HG02588 (cell line): ENCODE results near the gene GALNT13.

Experiments
- ATAC-seq: cut with Tn5 transposase; IDR thresholded peaks from one replicate; pipeline ENCODE4 v1.9.1; 2021; ENCODE audit warnings: mild to moderate bottlenecking, moderate library complexity; ENCODE audit not compliant: unreplicated experiment

The GALNT13 gene

GRCh38 chr2:154289870-154290269, 418.1 kb downstream of the GALNT13 start:
- ATAC-seq, result no peak

- ATAC-seq, result no peak
Observed at GRCh38 chr2:154291511-154291910, 419.8 kb downstream of the GALNT13 start.

- no peak for ATAC-seq
Observed at GRCh38 chr2:154291927-154292326, 420.2 kb downstream of the GALNT13 start.

GRCh38 chr2:154293864-154294263, 422.1 kb downstream of the GALNT13 start:
- no peak for ATAC-seq

GRCh38 chr2:154306266-154306970, 434.7 kb downstream of the GALNT13 start:
- ATAC-seq, result no peak

- no peak for ATAC-seq
Observed at GRCh38 chr2:154307007-154307406, 435.3 kb downstream of the GALNT13 start.

- no peak for ATAC-seq
Observed at GRCh38 chr2:154324601-154325000, 452.9 kb downstream of the GALNT13 start.

GRCh38 chr2:154329510-154329909, 457.8 kb downstream of the GALNT13 start:
- no peak for ATAC-seq

- no peak for ATAC-seq
Observed at GRCh38 chr2:154331784-154332183, 460.1 kb downstream of the GALNT13 start.

- ATAC-seq, result no peak
Observed at GRCh38 chr2:154336201-154336600, 464.5 kb downstream of the GALNT13 start.

GRCh38 chr2:154338352-154338967, 466.7 kb downstream of the GALNT13 start:
- ATAC-seq, result no peak

- no peak for ATAC-seq
Observed at GRCh38 chr2:154343282-154343681, 471.6 kb downstream of the GALNT13 start.

GRCh38 chr2:154350911-154351310, 479.2 kb downstream of the GALNT13 start:
- ATAC-seq, result no peak

- no peak for ATAC-seq
Observed at GRCh38 chr2:154361276-154361675, 489.6 kb downstream of the GALNT13 start.

GRCh38 chr2:154368153-154368552, 496.4 kb downstream of the GALNT13 start:
- no peak for ATAC-seq

- ATAC-seq, result no peak
Observed at GRCh38 chr2:154370873-154371272, 499.2 kb downstream of the GALNT13 start.

- no peak for ATAC-seq
Observed at GRCh38 chr2:154374416-154374815, 502.7 kb downstream of the GALNT13 start.

GRCh38 chr2:154375579-154375931, 503.8 kb downstream of the GALNT13 start:
- ATAC-seq, result no peak

- ATAC-seq, result no peak
Observed at GRCh38 chr2:154381931-154382794, 510.4 kb downstream of the GALNT13 start.

- no peak for ATAC-seq
Observed at GRCh38 chr2:154386186-154386585, 514.5 kb downstream of the GALNT13 start.

GRCh38 chr2:154391051-154391450, 519.3 kb downstream of the GALNT13 start:
- ATAC-seq, result no peak

- peak; percentile 76 for ATAC-seq
Observed at GRCh38 chr2:154392256-154392655, 520.5 kb downstream of the GALNT13 start.
